NK-92 treated with Interleukin-12 subunit alpha and Interleukin-12 subunit beta, amount 100 ng/mL, for 24 hours (cell line): Measurements from ENCODE around the gene NUP205.

Source experiments
- DNase-seq: peaks from one replicate; lab custom pipeline; 2025; lab: John Stamatoyannopoulos, UW

NUP205 gene, protein sequence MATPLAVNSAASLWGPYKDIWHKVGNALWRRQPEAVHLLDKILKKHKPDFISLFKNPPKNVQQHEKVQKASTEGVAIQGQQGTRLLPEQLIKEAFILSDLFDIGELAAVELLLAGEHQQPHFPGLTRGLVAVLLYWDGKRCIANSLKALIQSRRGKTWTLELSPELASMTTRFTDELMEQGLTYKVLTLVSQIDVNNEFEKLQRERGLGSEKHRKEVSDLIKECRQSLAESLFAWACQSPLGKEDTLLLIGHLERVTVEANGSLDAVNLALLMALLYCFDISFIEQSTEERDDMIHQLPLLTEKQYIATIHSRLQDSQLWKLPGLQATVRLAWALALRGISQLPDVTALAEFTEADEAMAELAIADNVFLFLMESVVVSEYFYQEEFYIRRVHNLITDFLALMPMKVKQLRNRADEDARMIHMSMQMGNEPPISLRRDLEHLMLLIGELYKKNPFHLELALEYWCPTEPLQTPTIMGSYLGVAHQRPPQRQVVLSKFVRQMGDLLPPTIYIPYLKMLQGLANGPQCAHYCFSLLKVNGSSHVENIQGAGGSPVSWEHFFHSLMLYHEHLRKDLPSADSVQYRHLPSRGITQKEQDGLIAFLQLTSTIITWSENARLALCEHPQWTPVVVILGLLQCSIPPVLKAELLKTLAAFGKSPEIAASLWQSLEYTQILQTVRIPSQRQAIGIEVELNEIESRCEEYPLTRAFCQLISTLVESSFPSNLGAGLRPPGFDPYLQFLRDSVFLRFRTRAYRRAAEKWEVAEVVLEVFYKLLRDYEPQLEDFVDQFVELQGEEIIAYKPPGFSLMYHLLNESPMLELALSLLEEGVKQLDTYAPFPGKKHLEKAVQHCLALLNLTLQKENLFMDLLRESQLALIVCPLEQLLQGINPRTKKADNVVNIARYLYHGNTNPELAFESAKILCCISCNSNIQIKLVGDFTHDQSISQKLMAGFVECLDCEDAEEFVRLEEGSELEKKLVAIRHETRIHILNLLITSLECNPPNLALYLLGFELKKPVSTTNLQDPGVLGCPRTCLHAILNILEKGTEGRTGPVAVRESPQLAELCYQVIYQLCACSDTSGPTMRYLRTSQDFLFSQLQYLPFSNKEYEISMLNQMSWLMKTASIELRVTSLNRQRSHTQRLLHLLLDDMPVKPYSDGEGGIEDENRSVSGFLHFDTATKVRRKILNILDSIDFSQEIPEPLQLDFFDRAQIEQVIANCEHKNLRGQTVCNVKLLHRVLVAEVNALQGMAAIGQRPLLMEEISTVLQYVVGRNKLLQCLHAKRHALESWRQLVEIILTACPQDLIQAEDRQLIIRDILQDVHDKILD (N-terminal part only)

DNA sequence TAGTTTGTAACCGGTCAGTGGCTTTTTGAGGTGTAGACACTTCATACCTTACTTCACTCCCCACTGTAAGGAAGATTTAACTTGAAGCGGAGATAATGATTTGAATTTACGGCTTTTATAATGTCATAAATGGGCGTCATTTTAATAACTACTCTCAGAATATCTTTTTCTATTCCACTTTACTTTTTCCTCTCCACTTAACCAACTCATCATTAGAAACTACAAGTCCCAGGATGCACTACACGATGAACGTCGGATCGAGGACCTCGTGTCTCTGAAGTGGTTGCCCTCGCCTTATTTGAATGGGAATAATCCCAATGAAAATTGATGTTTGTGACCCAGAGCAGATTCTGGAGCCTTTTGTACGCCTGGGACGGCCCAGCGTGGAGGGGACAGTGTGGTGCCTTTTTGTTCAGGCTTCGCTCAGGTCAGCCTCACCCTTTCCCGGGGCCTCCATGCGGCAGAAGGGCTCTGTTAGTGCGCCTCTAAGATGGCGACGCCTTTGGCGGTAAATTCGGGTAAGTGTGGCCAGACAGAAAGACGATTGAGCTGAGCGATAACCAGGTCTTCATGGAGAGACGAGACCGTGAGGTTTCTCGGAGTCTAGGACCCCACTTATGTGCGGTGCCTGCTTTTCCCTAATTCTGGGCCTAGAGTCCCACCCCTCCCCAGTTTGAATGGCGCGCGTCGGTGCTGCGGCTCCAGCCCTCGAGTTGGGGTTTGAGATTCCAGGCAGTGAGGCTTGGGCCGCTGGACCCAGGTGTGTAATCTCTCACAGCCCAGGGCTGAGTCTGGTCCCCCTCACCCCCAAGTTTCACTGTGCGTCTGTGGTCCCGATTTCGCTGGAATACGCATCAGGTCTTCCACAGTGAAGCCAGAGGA lies at the start of gene NUP205:
TSS of gene NUP205 (plus strand) at position 463 of the 882 bp plus-strand sequence. CDS start at position 491, 28 bp downstream.
- DNase-seq: peak; percentile 59

DNA sequence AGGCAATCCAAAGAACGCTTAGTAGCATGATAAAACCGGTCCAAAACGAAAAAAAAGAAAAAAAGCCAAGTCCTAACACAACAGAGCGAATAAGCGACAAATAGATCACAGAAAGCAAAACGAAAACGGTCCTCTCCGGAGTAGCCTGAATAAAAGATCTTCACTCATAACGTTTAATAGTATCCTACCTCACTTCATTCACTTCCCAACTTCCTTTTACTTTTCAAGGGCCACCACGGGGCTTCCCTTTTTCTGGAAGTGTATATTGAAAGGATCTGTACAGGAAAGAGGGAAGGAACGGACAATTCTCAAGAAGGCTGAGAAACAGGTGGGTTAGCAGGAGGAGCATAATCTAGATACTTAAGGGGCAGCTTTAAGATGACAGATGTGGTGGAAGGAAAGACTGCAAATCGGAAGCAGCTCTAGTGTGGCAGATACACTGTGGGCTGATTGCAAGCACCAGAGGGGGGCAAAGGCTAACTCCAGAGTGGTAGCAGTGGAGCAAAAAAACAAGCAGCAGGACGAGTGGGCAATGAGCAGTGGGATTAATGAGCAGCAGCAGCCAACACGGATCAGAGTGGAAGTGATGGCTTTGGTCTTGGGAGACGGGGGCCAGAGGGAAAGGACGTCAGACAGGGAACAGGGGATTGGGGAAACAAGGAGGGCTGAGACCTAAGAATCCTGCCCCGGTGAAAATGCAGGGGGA lies 48.7 kb upstream of the NUP205 start:
- DNase-seq: no peak

DNA sequence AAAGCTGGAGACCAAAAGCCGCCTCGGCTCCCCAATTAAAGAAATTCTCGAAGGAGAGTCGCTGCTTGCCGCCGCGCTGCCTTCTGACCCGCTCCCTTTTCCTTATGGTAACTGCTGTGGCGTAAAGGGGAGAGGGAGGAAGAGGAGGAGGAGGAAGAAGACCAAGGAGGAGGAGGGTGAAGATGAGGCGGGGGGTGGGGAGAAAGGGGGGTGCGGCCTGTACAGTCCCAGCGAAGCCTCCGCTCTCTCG lies 48.2 kb upstream of the NUP205 start:
- DNase-seq: no peak

DNA sequence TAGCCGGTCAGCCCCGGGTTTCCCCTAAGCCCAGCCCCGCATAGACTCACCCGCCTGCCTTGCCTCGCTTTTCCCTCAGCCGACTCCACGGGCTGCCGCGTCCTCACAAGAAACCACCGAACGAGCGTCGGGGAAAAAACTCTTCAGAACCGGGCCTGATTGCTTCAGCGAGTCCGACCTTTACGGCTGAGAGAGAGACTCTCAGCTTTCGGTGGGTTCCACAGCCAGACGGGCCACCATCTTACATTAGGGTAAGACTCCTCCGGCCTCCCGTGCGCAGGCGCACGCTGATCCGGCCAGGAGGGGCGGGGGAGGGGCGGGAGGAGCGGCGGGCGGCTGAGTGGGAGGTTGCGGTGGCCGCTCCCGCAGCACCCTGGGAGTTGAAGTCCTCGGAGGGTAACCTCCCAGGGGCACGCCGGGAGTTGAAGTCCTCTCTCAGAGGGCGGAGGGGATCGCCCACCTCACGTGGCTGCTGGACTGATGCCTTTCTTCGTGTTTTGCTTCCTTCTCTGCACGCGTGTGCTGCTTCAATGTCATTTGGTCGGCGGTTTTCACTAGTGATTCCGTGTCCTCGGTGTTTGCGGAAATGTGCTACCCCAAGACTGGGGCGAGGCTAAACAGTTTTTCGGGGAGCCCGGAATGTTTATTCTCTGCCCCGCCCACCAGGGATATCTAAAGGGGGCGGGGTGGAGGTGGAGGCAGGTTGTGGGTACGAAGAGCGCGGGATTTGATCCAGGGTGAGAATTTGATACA lies 47.7 kb upstream of the NUP205 start, which contains the start of gene CNOT4:
TSS of gene CNOT4 (minus strand) at position 264 of the 753 bp plus-strand sequence. CDS start 71,771 bp downstream, outside the sequence.
- DNase-seq: peak; percentile 98

DNA sequence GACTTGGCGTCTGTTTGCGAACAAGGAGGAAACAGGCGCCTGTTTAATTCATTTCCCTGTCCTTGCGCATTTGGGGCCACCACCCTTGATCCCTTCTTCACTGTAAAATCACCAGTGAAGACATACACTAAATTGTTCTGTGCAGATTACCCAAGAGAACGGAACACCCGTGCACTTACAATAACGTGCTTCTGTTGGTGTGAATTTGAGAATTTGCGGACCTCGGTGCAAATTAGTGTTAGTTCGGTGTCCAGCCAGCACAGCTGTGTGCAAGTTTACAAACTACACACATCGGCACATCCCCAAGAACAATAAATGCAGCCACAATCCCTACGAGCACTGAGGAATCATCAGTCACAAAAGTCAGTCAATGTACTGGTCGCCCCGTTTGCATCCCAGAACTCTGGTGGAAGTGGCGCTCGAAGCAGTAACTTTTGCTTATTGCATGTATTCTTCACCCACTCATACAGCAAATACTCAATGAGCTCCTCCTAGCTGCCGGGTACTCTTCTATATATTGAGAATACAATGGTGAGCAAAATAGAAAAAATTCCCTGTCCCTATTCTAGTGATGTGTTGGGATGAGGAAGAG lies 47.0 kb upstream of the NUP205 start:
- no peak for DNase-seq

DNA sequence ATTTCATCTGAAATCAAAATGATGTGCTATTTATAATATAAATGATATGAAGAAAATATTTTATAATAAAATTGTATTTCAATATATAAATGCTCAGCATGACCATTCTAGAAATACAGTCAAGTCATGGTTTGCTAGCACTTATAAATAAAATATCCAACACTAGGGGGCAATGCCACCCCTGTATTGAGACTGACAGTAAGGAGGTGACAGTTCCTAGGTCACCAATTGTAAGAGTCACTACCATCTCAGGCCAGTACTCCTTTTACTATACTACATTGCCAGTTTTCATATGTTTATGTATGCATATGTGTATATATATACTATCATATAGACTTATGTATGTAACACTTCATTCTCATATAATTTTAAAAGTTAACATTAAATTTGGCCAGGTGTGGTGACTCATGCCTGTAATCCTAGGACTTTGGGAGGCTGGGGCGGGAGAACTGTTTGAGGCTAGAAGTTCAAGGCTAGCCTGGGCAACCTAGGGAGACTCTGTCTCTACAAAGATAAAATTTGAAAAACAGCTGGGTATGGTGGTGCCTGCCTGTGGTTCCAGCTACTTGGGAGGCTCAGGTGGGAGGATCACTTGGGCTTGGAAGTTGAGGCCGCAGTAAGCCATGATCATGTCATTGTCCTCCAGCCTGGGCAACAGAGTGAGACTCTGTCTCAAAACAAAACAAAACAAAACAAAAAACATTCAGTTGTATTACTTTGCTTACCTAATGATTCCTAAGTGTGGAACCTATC lies 45.4 kb upstream of the NUP205 start:
- no peak for DNase-seq

DNA sequence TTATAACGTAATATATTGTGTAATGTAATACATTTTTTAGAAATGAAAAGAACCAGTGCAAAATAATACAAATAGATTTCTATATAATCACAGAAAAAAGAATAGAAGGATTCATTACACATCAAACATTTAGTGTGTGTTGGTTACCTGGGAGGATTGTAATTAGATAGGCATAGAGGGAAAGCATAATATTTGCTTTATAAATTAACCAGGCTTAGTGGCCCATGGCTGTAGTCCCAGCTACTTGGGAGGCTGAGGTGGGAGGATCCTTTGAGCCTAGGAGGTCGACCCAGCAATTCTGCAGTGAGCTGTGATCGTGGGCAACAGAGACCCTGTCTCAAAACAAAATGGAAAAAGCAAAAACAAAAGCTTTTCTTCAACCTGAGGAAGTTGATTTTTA lies 42.9 kb upstream of the NUP205 start:
- DNase-seq: no peak

DNA sequence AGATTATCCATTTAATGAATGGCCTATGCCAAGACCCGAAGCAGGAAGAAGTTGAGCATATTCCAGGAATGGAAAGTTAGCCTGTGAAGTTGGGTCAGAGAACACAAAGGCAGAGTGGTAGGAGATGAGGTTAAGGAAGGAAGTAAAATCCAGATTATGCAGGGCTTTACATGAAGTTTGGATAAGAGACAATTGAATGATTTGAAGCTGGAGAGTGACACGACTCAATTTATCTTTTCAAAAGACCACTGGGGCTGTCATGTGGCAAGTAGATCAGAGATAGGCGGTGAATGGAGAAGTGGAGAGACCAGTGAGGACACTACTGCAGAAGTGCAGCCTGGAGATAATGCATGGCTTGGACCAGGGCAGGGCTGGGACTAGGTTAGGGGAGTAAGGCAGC lies 40.7 kb upstream of the NUP205 start:
- DNase-seq: no peak

DNA sequence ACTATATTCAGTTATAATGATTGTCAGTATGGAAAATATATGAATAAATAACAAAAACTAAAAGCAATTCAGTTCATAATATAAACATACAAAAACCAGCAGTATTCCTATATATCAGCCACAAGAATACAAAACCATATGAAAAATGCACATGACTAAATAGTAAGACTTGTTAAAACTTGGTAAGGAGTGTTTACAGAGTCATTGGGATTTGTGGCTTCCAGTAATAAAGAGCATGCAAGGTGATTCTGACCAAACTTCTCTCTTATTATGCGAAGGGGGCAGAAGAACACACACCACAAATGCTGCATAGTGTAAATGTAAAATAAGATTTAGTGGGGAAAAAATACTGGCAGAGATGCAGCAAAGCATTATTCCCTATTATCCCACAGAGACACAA lies 39.0 kb upstream of the NUP205 start:
- no peak for DNase-seq

DNA sequence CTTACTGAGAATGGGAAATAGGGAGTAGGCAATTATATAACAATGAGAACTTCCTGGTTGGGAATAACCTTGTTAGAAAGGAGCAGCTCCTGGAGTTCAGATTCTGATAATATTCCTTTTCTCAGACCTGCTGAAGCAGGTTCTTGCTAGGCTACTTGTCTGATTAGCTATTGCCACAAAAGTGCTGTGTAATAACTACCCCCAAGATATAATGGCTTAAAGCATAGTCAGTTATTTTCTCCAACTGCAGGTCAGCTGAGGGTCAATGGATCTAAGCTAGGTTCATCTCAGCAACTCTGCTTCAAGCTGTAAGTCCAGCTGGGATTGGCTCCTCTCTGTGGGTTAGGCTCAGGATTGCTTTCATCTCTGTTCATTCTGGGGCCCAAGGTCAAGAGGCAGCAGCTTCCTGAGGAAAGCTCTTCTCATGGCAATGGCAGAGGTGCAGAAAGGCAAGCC lies 38.5 kb upstream of the NUP205 start:
- DNase-seq: no peak

DNA sequence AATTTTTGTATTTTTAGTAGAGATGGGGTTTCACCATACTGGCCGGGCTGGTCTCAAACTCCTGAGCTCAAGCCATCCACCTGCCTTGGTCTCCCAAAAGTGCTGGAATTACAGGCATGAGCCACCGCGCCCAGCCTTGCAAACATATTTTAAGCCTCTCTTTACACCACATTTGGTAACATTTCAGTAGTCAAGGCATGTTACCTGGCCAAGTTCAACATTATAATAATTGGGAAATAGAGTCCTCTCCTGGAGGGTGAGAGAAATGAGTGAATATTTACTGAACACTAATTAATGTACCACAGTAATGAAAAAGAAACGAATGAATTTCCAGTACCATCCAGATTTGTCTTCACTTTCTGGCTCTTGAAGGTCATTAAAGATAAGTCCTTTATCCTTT lies 37.8 kb upstream of the NUP205 start:
- DNase-seq: no peak

DNA sequence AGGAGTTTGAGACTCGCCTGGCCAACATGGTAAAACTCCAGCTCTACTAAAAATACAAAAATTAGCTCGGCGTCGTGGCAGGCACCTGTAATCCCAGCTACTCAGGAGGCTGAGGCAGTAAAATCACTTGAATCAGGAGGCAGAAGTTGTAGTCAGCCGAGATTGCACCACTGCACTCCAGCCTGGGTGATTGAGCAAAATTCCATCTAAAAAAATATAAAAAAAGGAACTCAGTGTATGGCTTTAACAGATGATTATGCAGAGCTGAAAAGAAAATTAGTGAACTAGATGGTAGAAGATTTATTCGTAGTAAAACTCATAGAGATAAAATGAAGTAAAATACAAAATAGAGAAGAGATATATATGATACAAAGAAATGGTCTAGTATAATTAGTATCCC lies 35.2 kb upstream of the NUP205 start:
- no peak for DNase-seq

DNA sequence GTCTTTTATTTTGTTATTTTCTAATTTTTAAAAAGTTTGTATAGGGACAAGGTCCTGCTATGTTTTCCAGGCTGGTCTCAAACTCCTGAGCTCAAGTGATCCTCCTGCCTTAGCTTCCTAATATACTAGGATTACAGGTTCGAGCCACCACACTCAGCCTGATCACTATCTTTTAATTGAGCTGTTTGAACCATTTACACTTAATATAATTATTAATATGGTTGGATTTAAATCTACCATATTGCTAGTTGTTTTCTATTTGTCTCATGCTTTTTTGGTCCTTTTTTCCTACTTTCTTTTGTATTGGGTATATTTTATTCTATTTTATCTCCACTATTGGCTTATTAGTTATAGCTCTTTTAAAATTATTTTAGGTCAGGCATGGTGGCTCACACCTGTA lies 34.6 kb upstream of the NUP205 start:
- no peak for DNase-seq

DNA sequence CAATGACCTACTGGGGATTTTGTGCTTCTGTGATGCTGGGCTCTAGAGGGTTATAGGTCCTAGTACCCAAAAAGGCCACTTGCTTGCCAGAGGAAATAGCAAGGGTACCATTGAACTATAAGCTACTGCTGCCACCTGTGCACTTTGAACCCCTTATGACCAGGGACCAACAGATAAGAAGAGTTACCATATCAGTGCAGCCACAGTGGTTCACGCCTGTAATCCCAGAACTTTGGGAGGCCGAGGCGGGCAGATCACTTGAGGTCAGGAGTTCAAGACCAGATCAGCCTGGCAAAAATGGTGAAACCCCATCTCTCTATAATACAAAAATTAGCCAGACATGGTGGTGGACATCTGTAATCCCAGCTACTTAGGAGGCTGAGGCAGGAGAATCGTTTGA lies 32.3 kb upstream of the NUP205 start:
- no peak for DNase-seq

DNA sequence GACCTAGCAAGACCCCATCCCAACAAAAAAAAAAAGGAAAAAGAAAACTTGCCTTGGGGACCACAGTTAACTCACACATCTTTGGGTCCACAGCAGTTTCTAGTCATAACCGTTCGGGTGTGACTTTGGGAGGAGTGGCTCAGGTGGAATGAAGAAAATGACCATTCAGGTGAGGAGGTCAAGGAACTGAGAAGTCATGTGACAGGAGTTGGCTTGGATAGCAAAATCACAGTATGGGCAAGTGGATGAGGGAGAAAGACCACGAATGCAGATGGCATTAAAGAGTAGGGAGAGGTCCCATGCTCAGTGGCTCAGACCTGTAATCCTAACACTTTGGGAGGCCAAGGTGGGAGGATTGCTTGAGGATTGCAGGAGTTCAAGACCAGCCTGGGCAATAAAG lies 30.7 kb upstream of the NUP205 start:
- DNase-seq: no peak

DNA sequence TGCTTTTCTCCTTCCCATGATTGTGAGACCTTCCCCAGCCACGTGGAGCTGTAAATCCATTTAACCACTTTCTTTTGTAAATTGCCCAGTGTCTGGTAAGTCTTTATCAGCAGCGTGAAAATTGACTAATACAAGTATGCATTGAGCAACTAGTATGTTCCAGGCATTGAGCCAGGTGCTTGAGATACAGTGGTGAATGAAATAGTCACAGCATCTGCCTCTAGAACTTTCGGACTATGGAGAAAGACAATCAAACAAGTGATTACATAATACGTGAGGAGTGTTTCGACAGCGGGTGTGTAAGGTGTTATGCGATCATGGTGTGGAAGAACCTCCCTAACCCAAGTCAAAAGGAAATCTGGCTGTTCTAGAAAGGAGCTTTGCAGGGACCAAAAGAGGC lies 21.6 kb upstream of the NUP205 start:
- DNase-seq: no peak

DNA sequence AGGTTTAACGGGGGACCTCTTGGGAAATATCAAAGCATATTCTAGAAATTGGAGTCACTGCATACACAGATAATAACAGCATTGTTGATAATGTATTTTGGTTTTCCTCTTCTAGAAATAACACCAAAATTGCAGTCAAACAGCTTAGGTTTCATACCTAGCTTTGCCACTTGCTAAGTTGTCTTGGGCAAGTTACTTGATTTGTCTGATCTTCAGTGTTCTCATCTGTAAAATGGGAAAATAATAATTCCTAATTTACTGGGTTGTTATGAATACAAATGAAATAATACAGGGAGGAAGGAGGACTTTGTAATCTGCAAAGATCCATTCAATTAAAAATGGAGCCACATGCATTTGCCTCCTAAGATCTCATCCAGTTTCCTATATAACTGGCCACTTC lies 20.3 kb upstream of the NUP205 start:
- no peak for DNase-seq

DNA sequence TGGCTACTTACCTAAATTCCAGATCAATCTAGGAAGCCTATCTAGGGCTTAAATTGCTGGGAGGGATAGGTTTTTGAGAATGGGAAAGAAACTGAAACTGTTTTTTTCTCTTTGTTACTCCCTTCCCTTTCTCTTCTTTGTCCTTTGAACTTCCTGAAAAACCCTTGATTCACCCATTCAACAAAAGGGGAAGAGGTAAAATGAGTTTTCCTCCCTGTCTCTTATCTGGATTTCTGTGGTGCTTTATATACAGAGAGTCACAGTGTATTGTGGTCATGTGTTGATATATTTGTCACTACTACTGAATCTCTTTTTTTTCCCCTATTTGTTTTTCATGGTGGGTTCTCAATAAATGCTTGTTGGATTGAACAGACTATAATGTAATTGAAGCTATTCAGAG lies 19.8 kb upstream of the NUP205 start:
- DNase-seq: no peak

DNA sequence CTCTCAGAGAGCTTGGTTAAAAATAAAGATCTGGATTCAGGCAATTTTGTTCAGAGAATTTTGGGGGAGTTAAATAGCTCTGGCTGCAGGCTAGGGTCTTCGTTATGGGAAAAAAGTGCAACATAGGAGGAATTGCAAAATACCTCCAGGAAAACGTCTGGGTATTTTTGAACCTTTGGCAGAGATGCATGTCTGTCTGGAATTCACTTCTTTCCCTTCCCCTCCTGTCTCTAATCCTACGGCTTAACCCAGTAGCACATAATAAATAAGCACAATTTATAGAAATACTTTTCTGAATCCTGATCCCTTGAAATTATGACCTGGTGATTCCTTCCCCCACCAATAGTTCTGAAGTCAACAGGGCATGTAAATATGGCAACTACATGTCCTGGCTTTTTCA lies 19.3 kb upstream of the NUP205 start:
- no peak for DNase-seq
